Effector memory CD8-positive, alpha-beta T cell (primary cell): Measurements from ENCODE around the gene SIAH3.

Experiments used
- ATAC-seq: fragments of 150-1000 bp; cut with Tn5 transposase; replicated peaks from 2 replicates; pipeline ENCODE4 v1.10.0; 2021; ENCODE audit warnings: mild to moderate bottlenecking, moderate library complexity
- DNase-seq, 3 experiments: peaks; one replicate each; pipeline ENCODE4 v3.0.0; 2021
- H3K27ac Mint-ChIP-seq, 2 donors: one replicate each; pipeline ENCODE4 v1.8.0; 2022; ENCODE audit warnings: mild to moderate bottlenecking in 2 of 2, mixed read lengths in 2 of 2, moderate library complexity in 2 of 2
- H3K27me3 Mint-ChIP-seq, 2 donors: one replicate each; pipeline ENCODE4 v1.8.0; 2022; ENCODE audit warnings: mixed read lengths in 2 of 2
- H3K36me3 Mint-ChIP-seq: one replicate; pipeline ENCODE4 v1.8.0; 2022; ENCODE audit warnings: mild to moderate bottlenecking, moderate library complexity, mixed read lengths; ENCODE audit not compliant: insufficient read depth
- H3K4me1 Mint-ChIP-seq, 2 donors: one replicate each; pipeline ENCODE4 v1.8.0; 2022; ENCODE audit warnings: low read depth in 2 of 2, mixed read lengths in 2 of 2
- H3K4me3 Mint-ChIP-seq, 2 donors: one replicate each; pipeline ENCODE4 v1.8.0; 2022; ENCODE audit warnings: mild to moderate bottlenecking in 2 of 2, mixed read lengths in 2 of 2, moderate library complexity in 2 of 2
- H3K9me3 Mint-ChIP-seq, 2 donors: one replicate each; pipeline ENCODE4 v1.8.0; 2022; ENCODE audit warnings: mixed read lengths in 2 of 2

SIAH3 gene

GRCh38 chr13:45748941-45749759 lies 102.4 kb downstream of the SIAH3 start:
- peaks cover 14 to 22% of the 10 kb centered on the region in 2 donors for H3K27me3 Mint-ChIP-seq
- no peak for DNase-seq
- H3K4me1 Mint-ChIP-seq, result no peaks in the 10 kb centered on the region
- no peak overlapping the region for H3K27ac Mint-ChIP-seq
- no peak for ATAC-seq
- H3K9me3 Mint-ChIP-seq, result no peaks in the 10 kb centered on the region
- H3K4me3 Mint-ChIP-seq, result no peak overlapping the region
- H3K36me3 Mint-ChIP-seq, result no peaks in the 10 kb centered on the region

- DNase-seq, result no peak
- Mint-ChIP-seq H3K27ac (no peak overlapping the region), H3K27me3 (peaks cover 26 to 38% of the 10 kb centered on the region in 2 donors), H3K36me3 (no peaks in the 10 kb centered on the region), H3K4me1 (no peaks in the 10 kb centered on the region), H3K4me3 (no peak overlapping the region), H3K9me3 (no peaks in the 10 kb centered on the region)
- ATAC-seq, result no peak
Measured at GRCh38 chr13:45747071-45747470, 104.5 kb downstream of the SIAH3 start.

- Mint-ChIP-seq H3K27ac (no peak overlapping the region), H3K36me3 (no peaks in the 10 kb centered on the region), H3K27me3 (peaks cover 22 to 37% of the 10 kb centered on the region in 2 donors), H3K4me3 (no peak overlapping the region), H3K4me1 (no peaks in the 10 kb centered on the region), H3K9me3 (no peaks in the 10 kb centered on the region)
- DNase-seq (no peak), ATAC-seq (no peak)
Measured at GRCh38 chr13:45744979-45745378, 106.6 kb downstream of the SIAH3 start.

DNA sequence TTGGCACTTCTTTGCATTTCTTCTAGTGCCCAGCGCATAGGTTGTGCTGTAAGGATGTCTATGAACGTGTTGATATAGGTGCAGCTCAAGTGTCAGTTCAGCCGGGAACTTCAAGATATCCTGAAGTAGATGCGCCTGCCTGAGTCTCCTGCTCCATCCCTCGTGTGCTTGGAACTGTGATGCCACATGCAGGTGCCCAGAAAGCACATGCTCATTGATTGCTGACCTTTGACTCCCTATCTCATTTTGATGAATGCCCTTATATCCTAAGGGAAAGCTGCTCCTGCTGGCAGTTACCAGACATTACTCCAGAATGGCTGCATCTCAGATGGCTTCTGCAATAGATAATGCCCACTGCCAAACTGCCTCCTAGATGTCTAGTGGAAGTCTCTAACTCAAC lies 108.6 kb downstream of the SIAH3 start:
- H3K4me1 Mint-ChIP-seq, result no peaks in the 10 kb centered on the region

GRCh38 chr13:45737571-45738017 lies 114.0 kb downstream of the SIAH3 start:
- Mint-ChIP-seq H3K36me3 (peaks cover 3% of the 10 kb centered on the region), H3K27me3 (peaks cover 0 to 19% of the 10 kb centered on the region in 2 donors), H3K4me1 (no peaks in the 10 kb centered on the region), H3K27ac (no peak overlapping the region), H3K4me3 (no peak overlapping the region), H3K9me3 (no peaks in the 10 kb centered on the region)
- no peak for DNase-seq
- no peak for ATAC-seq

More for the DNA sequence above, 108.6 kb downstream of the SIAH3 start:
- Mint-ChIP-seq H3K9me3 (no peaks in the 10 kb centered on the region), H3K4me3 (no peak overlapping the region), H3K27me3 (peaks cover 13 to 26% of the 10 kb centered on the region in 2 donors), H3K27ac (no peak overlapping the region), H3K36me3 (no peaks in the 10 kb centered on the region)
- ATAC-seq, result no peak
- DNase-seq, result no peak

DNA sequence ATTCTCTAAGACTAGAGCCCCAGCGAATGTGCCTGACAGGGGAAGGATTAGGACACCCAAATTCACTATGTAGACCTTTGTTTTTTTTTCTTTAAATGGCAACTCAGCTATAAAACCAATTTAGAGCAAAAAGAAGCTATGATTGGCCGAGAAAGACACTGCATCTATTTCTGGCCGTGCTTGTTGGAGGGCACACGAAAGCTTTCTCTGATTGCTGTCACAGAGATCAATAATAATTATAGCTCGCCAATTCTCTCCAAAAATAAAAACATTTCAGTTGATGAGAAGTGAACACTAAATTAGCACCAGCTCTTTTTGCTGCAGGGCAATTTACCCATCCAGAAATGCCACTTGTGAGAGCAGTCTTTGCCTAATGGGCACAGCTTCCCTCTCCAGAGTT lies 118.2 kb downstream of the SIAH3 start:
- Mint-ChIP-seq H3K27me3 (peaks cover 13 to 45% of the 10 kb centered on the region in 2 donors), H3K4me3 (no peak overlapping the region), H3K9me3 (no peaks in the 10 kb centered on the region), H3K27ac (no peak overlapping the region), H3K36me3 (peaks cover 3% of the 10 kb centered on the region), H3K4me1 (peaks cover 0 to 2% of the 10 kb centered on the region in 2 donors)
- ATAC-seq (no peak), DNase-seq (no peak)

DNA sequence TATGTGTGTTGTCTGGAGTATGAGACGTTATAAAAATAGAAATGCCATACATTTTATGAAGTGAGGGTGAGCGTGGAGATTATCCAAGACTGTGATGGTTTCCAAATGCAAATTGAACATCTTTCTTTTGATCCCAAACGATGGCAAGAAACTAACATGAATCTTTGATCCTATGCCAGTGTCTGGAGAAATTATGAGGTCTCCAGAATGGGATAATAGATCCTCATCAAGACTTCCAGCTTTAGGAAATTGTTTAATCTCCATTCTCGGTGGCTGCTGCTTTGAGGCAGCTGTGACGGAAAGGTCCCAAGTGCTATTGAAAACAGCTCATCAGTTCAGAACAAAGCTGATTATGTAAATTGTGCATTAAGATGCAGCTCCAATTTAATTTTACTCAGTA lies 118.6 kb downstream of the SIAH3 start:
- Mint-ChIP-seq H3K4me3 (no peak overlapping the region), H3K27ac (no peak overlapping the region), H3K9me3 (no peaks in the 10 kb centered on the region), H3K36me3 (peaks cover 3% of the 10 kb centered on the region), H3K4me1 (peaks cover 0 to 2% of the 10 kb centered on the region in 2 donors), H3K27me3 (peaks cover 15 to 49% of the 10 kb centered on the region in 2 donors)
- no peak for DNase-seq
- ATAC-seq, result no peak

DNA sequence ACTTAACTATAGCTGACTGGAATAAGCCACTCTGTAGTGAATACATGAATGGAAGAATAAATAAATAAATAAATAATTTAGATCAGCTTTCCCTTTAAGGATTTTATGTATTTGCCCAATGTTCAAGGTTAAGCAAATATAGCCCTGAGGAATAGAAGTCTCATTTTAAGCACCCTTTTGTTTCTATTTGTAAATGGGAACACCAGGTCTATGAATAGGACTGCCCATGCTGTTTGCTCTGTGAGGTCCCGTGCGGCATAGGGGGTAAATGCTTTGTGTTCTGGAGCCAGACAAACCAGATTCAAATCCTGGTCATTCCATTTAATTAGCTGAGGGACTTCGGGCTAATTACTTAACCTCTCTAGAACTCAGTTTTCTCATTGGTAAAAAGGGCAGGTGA lies 120.1 kb downstream of the SIAH3 start:
- Mint-ChIP-seq H3K27ac (no peak overlapping the region), H3K4me1 (peaks cover 0 to 2% of the 10 kb centered on the region in 2 donors), H3K4me3 (no peak overlapping the region), H3K27me3 (peaks cover 19 to 54% of the 10 kb centered on the region in 2 donors), H3K9me3 (no peaks in the 10 kb centered on the region), H3K36me3 (no peaks in the 10 kb centered on the region)
- ATAC-seq (no peak), DNase-seq (no peak)

DNA sequence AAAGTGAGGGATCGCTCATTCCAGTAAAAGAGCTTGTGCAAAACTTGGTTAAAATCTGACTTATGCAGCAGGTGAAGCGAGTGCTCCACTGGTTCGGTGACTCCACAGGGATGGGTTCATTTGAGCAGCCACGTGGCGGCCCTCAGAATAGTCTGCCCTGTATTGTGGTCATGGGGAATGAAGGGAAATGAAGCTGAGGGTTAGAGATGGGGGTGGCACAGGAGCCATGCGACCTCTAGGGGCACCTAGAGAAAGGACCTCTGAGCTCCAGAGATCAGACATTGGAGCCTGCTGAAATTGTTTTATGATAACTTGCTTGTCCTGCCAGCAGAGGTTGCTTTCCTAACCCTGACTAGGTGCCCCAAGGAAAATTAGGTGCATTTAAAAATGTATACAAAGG lies 122.8 kb downstream of the SIAH3 start:
- H3K4me3 Mint-ChIP-seq, result no peak overlapping the region
- no peaks in the 10 kb centered on the region for H3K9me3 Mint-ChIP-seq
- peaks cover 0 to 2% of the 10 kb centered on the region in 2 donors for H3K4me1 Mint-ChIP-seq
- H3K36me3 Mint-ChIP-seq, result no peaks in the 10 kb centered on the region
- no peak overlapping the region for H3K27ac Mint-ChIP-seq
- peaks cover 31 to 36% of the 10 kb centered on the region in 2 donors for H3K27me3 Mint-ChIP-seq
- no peak for ATAC-seq
- DNase-seq, result no peak
